ENCODE data around the gene SPATA18.
"Not testable (repeated sequence)": the region's sequence is repeated elsewhere in the genome, so short reads cannot be mapped to it uniquely, and the experiment has no call there.

The SPATA18 gene

DNA sequence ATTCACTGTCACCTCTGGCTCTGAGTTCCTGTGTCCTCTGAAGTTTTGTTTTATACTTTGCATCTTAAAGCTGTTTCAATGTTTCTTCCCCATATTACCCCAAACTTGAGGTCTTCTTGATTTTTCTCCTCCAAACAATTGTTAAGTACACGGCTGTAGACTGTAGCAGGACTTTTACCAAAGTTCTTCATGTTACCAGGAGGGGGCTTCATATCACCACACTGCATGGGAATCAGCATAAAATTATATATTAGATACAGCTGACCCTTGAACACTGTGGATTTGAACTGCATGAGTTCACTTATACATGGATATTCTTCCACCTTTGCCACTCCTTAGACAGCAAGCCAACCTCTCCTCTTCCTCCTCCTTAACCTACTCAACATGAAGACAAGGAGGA, 56.6 kb downstream of the SPATA18 start:
- no peak for DNase-seq (ENCODE audit: low read depth)

- no peak for DNase-seq (ENCODE audit: low read depth)
Measured at GRCh38 chr4:52110171-52110570, 59.1 kb downstream of the SPATA18 start.

DNA sequence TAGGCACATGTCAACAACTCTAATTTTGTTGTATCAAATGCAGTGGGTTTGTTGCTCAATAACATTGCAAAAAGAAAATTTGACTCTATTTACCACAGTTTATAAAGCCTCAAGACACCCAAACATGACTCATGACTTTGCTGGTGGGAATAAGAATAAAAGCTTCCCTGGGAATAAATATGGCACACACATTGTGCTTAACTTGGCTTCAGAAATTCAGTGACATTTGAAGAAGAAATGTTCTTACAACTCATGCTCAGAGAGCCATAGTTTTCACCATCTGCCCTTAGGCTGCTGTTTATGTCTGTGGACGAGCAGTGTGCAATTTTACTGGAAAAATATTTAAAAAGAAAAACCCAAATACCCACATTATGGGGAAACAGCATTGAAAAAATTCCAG, 60.9 kb downstream of the SPATA18 start:
- no peak for DNase-seq (ENCODE audit: low read depth)

DNA sequence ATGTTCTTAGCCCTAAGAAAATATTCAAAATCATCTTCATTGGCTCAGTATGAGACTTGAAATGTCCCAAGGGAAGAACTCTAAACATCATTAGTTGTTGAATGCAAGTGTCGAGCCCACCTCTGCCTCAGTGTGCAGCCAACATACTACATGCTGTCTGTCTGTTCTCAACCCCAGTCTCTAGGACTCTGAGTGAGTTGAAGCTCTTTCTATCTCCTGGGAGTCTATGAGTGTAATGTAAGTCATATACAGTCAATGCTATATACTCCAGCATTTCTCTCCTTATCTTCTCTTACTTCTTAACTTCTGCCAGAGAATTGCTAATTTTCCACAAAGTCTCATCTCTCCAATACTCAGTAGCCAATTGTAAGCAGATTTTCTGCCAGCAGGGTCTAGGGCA, 61.3 kb downstream of the SPATA18 start:
- DNase-seq (ENCODE audit: low read depth): no peak

- no peak for DNase-seq (ENCODE audit: low read depth)
Measured at GRCh38 chr4:52116641-52117040, 65.5 kb downstream of the SPATA18 start.

- DNase-seq (ENCODE audit: low read depth): no peak
Measured at GRCh38 chr4:52126226-52126625, 75.1 kb downstream of the SPATA18 start.

DNA sequence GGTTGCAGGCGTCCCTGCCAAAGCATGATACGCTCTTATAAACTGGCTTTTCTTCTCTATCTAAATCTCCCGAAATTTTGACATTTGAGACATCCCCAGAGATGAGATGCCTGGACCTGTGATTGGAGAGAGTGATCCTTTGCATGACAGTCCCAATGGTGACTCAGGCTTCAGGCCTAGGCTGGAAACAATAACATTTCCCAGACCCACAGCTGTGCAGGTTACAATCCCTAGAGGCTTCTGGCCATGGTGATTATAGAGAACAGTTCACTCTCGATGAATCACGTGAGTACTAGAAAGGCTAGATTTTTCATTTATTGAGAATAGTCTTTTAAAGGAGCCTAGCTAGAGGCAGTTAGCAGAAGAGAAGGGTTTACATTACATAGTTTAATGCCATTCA, 75.9 kb downstream of the SPATA18 start:
- no peak for DNase-seq (ENCODE audit: low read depth)

GRCh38 chr4:52135171-52135570, 84.1 kb downstream of the SPATA18 start:
- DNase-seq (ENCODE audit: low read depth): no peak

DNA sequence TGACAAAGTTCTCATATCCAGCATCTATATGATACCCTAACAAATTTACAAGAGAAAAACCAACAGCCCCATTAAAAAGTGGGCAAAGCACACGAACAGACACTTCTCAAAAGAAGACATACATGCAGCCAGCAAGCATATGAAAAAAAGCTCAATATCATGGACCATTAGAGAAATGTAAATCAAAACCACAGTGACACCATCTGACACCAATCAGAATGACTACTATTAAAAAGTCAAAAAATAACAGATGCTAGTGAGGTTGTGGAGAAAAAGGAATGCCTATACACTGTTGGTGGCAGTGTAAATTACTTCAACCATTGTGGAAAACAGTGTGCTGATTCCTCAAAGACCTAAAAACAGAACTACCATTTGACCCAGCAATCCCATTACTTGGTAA, 86.0 kb downstream of the SPATA18 start:
- not testable (repeated sequence) for DNase-seq (ENCODE audit: low read depth)

DNA sequence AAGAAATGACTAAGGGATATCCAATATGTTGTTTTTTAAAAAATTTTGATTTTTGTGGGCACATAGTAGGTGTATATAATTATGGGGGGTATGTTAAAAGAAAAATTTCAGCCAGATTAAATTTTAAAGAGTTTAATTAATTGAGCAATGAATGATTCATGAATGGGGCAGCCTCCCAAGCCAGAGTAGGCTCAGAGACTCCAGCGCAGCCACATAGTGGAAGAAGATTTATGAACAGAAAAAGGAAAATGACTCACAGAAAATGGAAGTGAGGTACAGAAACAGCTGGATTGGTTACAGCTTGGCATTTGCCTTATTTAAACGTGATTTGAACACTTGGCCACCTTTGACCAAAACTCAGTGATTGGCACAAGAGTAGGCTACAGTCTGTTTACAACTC, 91.7 kb downstream of the SPATA18 start:
- DNase-seq (ENCODE audit: low read depth): no peak

- no peak for DNase-seq (ENCODE audit: low read depth)
Measured at GRCh38 chr4:52143815-52144214, 92.7 kb downstream of the SPATA18 start.

- no peak for DNase-seq (ENCODE audit: low read depth)
Measured at GRCh38 chr4:52144372-52144771, 93.3 kb downstream of the SPATA18 start.
